Left ventricle myocardium inferior (tissue), 1 donor: ENCODE results near the gene CACNA1C. TPM values are rescaled to one million over a fixed set of nuclear protein-coding genes. Genes with fewer than 3 reads are reported as not detected.

ENCODE experiments used
- DNase-seq: peaks from one replicate; pipeline ENCODE4 v3.0.0-alpha.2; 2020
- H3K27ac ChIP-seq: fragments of 200-600 bp; replicated peaks from 2 replicates; pipeline ENCODE4 v1.8.0; 2021
- H3K27me3 ChIP-seq: fragments of 200-600 bp; 2 replicates; pipeline ENCODE4 v1.8.0; 2021; ENCODE audit warnings: low read depth
- H3K36me3 ChIP-seq: fragments of 200-600 bp; 2 replicates; pipeline ENCODE4 v1.8.0; 2021
- H3K4me1 ChIP-seq: fragments of 200-600 bp; 2 replicates; pipeline ENCODE4 v1.8.0; 2021
- H3K4me3 ChIP-seq: fragments of 200-600 bp; 2 replicates; pipeline ENCODE4 v1.8.0; 2021; ENCODE audit warnings: mild to moderate bottlenecking, moderate library complexity
- H3K9me3 ChIP-seq: fragments of 200-600 bp; replicated peaks from 2 replicates; pipeline ENCODE4 v1.8.0; 2021
- CTCF ChIP-seq: fragments of 200-600 bp; IDR thresholded peaks from 2 replicates; pipeline ENCODE4 v1.8.0; 2021; ENCODE audit warnings: antibody characterized with exemption, mild to moderate bottlenecking, borderline replicate concordance
- intact Hi-C: fragments of 100-400 bp; cut with micrococcal nuclease; formaldehyde crosslinking; loops from one replicate; pipeline ENCODE4 v1.11.0; 2022
- total RNA-seq: library from RNA; stranded (reverse); fragmentation: NEBNext Ultra II Directional; extraction: Animal tissue kit (Norgen Biotek cat#: 25700); gene quantifications from one replicate; pipeline ENCODE4 v1.2.1, GENCODE V29; 2021
- donor health status: DM: no; HTN: yes; CAD: no; lungs with severe emphysema.

CACNA1C gene
- total RNA-seq, 1 donor from 2014 or later, result 137 TPM

DNA sequence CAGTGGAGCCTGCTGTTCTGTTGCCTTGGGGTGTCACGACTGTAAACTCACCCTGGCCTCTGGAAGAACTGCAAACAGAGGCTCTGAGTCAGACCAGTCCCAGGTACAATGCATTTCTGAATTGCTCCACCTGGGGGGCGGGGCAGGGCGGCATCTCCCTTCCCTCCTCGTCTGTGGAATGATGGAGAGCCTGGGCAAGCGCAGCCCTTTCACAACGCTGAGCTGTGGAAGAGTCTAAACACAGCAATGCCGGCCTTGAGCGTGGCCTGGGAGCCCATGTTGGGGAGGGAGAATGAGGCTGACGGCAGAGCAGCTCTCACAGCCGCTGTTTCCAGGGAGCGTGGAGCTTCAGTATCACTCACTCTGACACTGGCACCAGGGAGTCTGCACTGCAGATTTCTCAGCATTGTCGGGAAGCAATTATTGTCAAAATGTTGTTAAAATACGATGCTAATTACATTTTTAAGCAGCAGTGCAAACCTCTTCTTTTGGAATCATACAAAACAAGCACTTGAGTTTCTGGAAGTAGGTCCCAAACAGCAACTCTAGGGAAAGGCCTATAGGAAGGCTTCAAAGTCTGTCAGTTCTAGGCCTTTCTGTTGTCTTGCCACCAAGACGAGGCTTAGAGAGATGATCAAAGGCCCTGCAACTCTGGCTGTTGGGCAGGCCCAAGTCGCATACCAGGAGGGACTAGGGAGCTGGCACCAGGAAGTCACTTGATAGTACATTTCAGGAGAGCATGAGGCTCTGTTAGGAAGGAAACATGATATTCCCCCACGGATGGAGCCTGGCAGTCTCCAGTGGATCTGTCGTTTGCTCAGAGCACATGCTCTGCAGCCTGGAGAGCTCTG is 498.0 kb downstream of the CACNA1C start:
- Histone ChIP-seq H3K9me3 (no peaks in the 10 kb centered on the region), H3K4me1 (peaks cover 62% of the 10 kb centered on the region), H3K36me3 (peaks cover 42% of the 10 kb centered on the region), H3K27ac (peak overlapping the region; percentile 46), H3K27me3 (no peaks in the 10 kb centered on the region), H3K4me3 (no peak overlapping the region)
- no peak for DNase-seq
- TF ChIP-seq CTCF, result no peak
- intact Hi-C loops, result no loop called here

DNA sequence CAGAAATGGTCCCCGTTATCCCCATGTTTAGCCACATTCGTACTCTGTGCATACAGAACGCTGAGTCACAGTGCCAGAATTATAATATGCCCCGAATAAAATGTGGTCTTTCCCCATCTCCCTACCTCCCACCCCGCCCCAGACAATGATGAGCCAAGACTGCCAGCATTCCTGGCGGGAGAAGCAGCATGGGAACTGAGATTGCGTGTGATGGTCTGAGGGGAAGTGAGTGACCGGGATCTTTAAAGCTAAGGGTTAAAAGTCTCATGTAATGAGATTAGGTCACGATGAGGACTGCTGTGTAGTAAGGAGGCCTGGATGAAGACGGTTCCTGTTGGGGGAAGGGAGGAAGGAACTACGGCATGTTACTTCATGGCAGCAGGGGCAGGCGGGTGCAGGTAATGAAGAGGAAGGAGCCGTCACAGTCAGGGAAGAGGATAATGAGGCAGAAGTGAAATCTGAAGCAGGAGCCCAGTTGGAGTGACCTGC is 498.7 kb downstream of the CACNA1C start:
- H3K4me1 ChIP-seq, result peaks cover 64% of the 10 kb centered on the region
- H3K27ac ChIP-seq, result peak overlapping the region; percentile 46
- no peaks in the 10 kb centered on the region for H3K27me3 ChIP-seq
- H3K36me3 ChIP-seq, result peaks cover 41% of the 10 kb centered on the region
- H3K9me3 ChIP-seq, result no peaks in the 10 kb centered on the region
- TF ChIP-seq CTCF, result no peak
- intact Hi-C loops, result no loop called here
- DNase-seq, result no peak
- H3K4me3 ChIP-seq, result no peak overlapping the region

DNA sequence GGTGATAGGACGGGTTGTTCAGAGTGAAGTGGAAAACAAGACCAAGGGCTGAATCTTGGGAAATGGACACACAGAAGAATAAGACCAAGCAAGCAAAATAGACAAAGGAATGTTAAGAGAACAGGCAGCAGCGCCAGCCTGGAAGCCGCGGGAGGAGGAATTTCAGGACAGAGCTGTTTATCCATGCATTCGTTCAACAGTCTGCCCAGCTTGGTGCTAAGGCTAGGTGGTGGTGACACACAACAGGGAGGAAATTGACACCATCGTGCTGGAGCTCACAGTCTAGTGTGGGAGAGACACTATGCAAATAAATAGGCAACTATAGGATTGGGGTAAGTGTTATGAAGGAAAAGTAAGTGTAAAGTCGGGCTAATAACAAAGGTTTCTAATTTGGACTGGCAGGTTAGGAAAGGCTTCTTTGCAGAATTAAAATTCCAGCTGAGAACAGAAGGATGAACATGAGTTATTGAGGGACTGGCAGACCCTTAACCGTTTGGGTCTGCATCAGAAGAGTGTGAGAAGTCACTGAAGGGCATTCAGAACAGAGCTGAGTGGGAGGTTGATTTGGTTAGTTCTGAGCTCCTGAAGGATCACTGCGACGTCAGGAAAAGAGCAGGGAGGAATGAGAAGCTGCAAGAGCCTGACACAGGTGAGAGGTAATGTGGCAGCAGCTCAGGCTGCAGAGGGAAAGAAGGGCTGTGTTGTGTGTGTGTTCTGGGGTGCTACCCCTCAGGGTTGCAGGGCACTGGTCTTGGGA is 499.4 kb downstream of the CACNA1C start:
- Histone ChIP-seq H3K4me1 (peaks cover 70% of the 10 kb centered on the region), H3K9me3 (no peaks in the 10 kb centered on the region), H3K27ac (peak overlapping the region; percentile 17), H3K27me3 (no peaks in the 10 kb centered on the region), H3K36me3 (peaks cover 40% of the 10 kb centered on the region), H3K4me3 (no peak overlapping the region)
- TF ChIP-seq CTCF, result no peak
- DNase-seq, result no peak
- intact Hi-C loops, result no loop called here

- Histone ChIP-seq H3K27me3 (no peaks in the 10 kb centered on the region), H3K4me3 (no peak overlapping the region), H3K9me3 (no peaks in the 10 kb centered on the region), H3K36me3 (peaks cover 53% of the 10 kb centered on the region), H3K4me1 (peaks cover 57% of the 10 kb centered on the region), H3K27ac (peak overlapping the region; percentile 44)
- intact Hi-C loops, result no loop called here
- no peak for DNase-seq
- TF ChIP-seq CTCF, result no peak
Observed at GRCh38 chr12:2553388-2554126, 500.8 kb downstream of the CACNA1C start.

DNA sequence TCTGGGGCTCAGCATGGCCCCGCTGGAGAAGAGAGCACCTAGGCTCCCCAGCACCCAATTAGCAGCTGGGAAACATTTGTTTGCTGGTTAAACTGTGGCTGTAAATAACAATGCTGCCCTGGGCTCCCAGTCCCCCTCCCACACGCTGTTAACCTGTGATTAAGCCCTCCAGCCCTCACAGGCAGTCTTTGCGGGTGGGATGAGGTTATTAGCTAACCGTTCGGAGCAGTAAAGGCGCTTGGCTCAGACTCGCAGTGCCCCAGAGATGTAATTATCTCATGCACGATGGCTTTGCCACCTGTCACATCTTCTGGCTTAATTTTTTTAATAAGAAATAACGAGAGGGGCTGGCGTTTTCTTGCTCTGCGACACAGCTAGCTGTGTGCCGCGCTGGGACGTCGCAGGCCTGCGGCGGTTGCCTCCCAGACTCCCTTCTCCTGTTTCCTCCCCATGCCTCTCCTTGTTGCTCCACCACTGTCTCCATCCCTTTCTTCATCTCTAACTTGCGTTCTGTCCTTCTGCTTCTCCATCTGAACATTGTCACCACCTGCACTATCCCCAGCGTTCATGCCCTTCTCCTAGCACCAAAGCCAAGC is 502.8 kb downstream of the CACNA1C start:
- intact Hi-C loops, result no loop called here
- Histone ChIP-seq H3K9me3 (no peaks in the 10 kb centered on the region), H3K27me3 (no peaks in the 10 kb centered on the region), H3K36me3 (peaks cover 55% of the 10 kb centered on the region), H3K4me3 (no peak overlapping the region), H3K4me1 (peaks cover 50% of the 10 kb centered on the region), H3K27ac (no peak overlapping the region)
- no peak for DNase-seq
- no peak for TF ChIP-seq CTCF
